ENCODE data around the gene TTBK1.

- TF ChIP-seq POLR2A (IDR thresholded peaks at IDR 0.05; ENCODE audit: low read depth, low read length), result no peak
- no peak for TF ChIP-seq TAF1 (IDR thresholded peaks at IDR 0.05; ENCODE audit: borderline replicate concordance, low read depth, low read length)
- TF ChIP-seq POLR2AphosphoS5 (IDR thresholded peaks at IDR 0.05; ENCODE audit: low read depth, low read length), result no peak
Measured at GRCh38 chr6:43193929-43194328, 49.4 kb upstream of the TTBK1 start.

Measured in GM12892 (cell line).